Activated naive CD8-positive, alpha-beta T cell treated with anti-CD3 and anti-CD28 coated beads, Interleukin-2, amount 50 U/mL, for 16 hours (primary cell): Measurements from ENCODE around the gene TCEAL7.
A peak's percentile ranks its signal among the peaks of the same experiment; 100 is the strongest.

Experiments used
- DNase-seq: peaks from one replicate; pipeline ENCODE4 v3.0.0-alpha.2; 2020; ENCODE audit warnings: low read depth, low spot score

Gene TCEAL7

GRCh38 chrX:103367502-103367901, 37.5 kb downstream of the TCEAL7 start:
- DNase-seq: no peak

- no peak for DNase-seq
These were observed 39.4 kb downstream of the TCEAL7 start for GRCh38 chrX:103369479-103369878.

GRCh38 chrX:103372886-103373285, 42.8 kb downstream of the TCEAL7 start:
- no peak for DNase-seq

- no peak for DNase-seq
These were observed 43.5 kb downstream of the TCEAL7 start for GRCh38 chrX:103373581-103373980.

GRCh38 chrX:103376118-103376978, 46.3 kb downstream of the TCEAL7 start, which contains the start of gene BEX3:
TSS of gene BEX3 (plus strand) at chrX:103376538. CDS start at chrX:103377522, 984 bp downstream.
- peak; percentile 1 for DNase-seq

- no peak for DNase-seq
These were observed 46.9 kb downstream of the TCEAL7 start for GRCh38 chrX:103376979-103377324.

- DNase-seq: no peak
These were observed 49.0 kb downstream of the TCEAL7 start for GRCh38 chrX:103378990-103379389.
